Measurements from ENCODE around the gene RERE.
"Not testable (repeated sequence)": the region's sequence is repeated elsewhere in the genome, so short reads cannot be mapped to it uniquely, and the experiment has no call there.

RERE gene

DNA sequence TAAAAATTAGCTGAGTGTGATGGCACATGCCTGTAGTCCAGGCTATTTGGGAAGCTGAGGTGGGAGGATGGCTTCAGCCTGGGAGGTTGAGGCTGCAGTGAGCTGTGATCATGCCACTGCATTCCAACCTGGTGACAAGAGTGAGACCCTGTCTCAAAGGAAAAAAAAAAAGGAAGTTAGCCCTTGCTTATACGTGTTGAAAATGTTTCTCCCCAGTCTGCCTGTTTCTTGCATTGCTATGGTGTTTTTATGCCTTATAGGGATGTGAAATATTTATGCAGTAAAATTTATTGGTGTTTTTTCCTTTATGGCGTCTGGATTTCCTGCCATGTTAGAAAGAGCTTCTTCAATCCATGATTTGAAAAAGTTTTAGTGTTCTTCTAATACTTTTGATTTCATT lies 3.6 kb upstream of the RERE start:
- DNase-seq (ENCODE audit: extremely low read depth, low read depth) = no peak
- TF ChIP-seq, protein P1, sequence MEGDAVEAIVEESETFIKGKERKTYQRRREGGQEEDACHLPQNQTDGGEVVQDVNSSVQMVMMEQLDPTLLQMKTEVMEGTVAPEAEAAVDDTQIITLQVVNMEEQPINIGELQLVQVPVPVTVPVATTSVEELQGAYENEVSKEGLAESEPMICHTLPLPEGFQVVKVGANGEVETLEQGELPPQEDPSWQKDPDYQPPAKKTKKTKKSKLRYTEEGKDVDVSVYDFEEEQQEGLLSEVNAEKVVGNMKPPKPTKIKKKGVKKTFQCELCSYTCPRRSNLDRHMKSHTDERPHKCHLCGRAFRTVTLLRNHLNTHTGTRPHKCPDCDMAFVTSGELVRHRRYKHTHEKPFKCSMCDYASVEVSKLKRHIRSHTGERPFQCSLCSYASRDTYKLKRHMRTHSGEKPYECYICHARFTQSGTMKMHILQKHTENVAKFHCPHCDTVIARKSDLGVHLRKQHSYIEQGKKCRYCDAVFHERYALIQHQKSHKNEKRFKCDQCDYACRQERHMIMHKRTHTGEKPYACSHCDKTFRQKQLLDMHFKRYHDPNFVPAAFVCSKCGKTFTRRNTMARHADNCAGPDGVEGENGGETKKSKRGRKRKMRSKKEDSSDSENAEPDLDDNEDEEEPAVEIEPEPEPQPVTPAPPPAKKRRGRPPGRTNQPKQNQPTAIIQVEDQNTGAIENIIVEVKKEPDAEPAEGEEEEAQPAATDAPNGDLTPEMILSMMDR (IDR thresholded peaks at IDR 0.05; ENCODE audit: low read depth, low read length) = no peak

DNA sequence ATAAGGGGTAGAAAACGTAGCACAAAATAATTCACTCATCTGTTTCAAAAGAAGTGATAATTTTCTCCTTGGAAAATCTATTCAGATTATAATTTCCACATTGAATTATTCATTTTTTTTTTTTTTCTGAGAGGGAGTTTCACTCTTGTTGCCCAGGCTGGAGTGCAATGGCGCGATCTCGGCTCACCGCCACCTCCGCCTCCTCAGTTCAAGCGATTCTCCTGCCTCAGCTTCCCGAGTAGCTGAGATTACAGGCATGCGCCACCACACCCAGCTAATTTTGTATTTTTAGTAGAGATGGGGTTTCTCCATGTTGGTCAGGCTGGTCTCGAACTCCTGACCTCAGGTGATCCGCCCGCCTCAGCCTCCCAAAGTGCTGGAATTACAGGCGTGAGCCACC lies 1.3 kb upstream of the RERE start:
- not testable (repeated sequence) for DNase-seq (ENCODE audit: extremely low read depth, low read depth)

DNA sequence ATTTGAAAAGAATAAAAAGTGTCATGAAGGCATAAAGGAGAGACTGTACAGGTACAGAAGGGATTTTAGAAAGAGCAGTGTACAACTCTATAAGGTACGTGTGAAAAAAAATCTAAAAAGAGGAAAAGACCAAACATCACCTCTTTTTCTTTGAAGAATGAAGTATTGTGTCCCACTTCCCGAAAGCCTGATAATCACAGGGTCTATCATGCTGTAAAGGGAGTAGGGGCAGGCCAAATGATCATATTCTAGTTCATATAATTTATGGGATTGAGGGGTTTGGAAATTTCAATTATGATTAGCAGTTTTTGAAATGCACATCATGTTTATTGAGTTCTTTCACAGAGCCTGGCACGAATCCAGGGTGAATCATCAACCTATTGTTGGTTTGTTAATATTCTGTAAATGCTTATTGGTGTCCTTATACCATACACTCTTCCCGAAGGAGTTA lies 910 bp upstream of the RERE start:
- DNase-seq (ENCODE audit: extremely low read depth, low read depth) = peak; percentile 25
- TF ChIP-seq, protein P1 (IDR thresholded peaks at IDR 0.05; ENCODE audit: low read depth, low read length) = no peak

DNA sequence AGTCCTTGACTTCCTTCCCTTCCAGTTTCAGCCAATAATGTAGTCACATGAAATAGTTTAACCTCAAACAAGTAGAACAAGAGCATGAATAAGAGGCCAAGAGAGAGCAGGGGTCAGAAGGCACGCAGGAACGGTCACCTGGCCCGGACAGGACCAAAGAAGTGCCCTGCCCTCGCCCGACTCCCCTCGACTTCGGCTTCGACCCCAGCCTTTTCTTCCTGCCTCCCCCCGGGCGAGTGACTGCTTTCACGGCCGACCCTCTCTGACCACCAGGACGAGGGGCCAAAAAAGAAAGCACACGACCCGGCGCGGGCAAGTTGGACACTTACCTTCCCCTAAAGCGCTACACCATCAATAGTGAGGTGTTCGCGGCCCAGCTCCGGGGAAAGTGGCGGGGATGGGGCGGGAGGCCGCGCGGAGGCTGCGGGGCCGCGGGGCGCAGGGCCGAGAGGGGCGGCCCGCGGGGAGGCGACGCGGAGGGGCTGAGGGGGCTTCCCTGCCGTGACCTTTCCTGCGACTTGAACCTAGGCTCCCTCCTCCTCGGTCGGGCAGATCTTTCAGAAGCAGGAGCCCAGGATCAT lies 519 bp downstream of the RERE start:
- TF ChIP-seq, protein P1 (IDR thresholded peaks at IDR 0.05; ENCODE audit: low read depth, low read length) = no peak
- no peak for DNase-seq (ENCODE audit: extremely low read depth, low read depth)

DNA sequence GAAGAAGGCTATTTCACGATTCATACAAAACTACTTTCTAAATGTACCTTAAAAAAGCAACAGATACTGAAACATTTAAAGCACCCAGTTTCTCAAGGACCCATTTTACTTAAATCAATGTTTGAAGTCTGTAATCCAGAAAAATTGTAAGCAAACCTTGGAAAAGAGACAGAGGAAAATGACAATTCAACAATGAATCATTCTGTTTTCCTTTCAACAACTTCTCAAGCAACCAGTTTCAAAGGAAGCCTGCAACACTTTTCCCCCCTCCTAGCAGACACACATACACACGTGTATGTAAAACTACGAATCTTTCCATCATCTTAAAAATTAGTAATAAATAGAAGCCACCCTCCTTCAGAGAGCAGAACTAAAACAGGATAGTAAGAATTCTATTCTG lies 1.2 kb downstream of the RERE start:
- no peak for DNase-seq (ENCODE audit: extremely low read depth, low read depth)
- TF ChIP-seq, protein P1 (IDR thresholded peaks at IDR 0.05; ENCODE audit: low read depth, low read length) = no peak

DNA sequence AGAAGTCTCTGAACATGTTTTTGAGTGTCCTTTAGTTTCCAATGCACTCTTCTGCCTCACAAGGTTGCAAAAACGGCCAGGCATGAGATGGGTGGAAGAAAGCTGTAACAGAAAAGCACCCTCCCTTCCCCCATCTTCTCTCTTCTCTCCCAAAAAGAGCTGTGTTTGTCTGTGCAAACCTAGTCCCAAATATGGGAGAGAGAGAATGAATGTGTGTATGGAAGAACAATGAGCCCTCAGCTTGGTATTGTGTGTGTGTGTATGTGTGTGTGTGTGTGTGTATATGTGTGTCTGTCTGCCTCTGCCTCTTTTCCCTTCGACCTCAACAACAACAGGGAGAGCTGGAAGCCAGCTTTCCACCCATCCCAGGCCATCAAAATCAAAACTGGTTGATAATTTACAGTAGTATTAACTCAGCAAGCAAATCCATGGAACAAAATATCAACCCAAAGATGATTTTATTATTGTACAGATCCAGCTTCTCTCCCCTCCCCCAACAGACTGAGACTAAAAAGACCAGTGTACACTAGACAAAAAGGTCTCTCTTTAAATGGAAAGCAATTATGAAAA lies 1.8 kb downstream of the RERE start:
- TF ChIP-seq, protein P1 (IDR thresholded peaks at IDR 0.05; ENCODE audit: low read depth, low read length) = no peak
- DNase-seq (ENCODE audit: extremely low read depth, low read depth) = no peak

DNA sequence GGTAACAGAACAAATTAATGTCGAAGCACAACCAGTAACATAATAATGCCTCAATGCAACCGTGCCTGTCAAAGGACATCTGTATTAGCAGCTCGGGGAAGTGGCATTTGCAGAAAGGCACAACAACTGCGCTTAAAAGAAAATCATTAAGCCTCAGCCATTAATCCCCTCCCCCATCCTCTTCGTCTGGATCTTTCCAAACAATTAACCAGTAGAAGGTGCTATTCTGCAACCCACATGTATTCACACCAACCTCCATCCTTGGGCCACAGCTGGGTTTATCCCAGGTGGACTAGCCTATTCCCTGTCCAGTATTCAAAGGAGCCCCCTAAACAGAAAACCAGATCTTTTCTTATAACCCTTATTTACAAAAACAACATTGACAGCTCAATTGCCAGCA lies 2.6 kb downstream of the RERE start:
- TF ChIP-seq, protein P1 (IDR thresholded peaks at IDR 0.05; ENCODE audit: low read depth, low read length) = no peak
- no peak for DNase-seq (ENCODE audit: extremely low read depth, low read depth)

DNA sequence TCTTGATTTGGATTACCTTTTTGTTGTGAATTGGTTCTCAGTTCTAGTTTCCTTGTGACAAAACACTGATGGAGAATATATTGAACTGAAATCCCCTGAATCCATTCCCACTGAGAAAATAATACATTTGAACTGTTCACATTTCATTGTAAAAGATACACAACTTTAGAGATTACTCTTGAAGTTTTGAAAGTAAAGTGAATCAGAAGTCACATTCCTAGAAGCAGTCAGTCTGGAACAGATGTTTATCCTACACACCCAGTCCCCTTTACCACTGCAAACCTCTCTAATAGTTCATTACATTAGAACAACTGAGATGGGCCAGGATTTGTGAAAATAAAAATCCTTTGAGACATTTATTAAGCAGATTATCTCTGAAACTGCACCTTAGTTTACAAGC lies 3.4 kb downstream of the RERE start:
- no peak for DNase-seq (ENCODE audit: extremely low read depth, low read depth)
- TF ChIP-seq, protein P1 (IDR thresholded peaks at IDR 0.05; ENCODE audit: low read depth, low read length) = no peak
